NCI-H774 (cell line): Measurements from ENCODE around the gene DLX4.

Experiments
- DNase-seq: peaks from one replicate; lab custom pipeline; 2025; lab: John Stamatoyannopoulos, UW

Gene DLX4

DNA sequence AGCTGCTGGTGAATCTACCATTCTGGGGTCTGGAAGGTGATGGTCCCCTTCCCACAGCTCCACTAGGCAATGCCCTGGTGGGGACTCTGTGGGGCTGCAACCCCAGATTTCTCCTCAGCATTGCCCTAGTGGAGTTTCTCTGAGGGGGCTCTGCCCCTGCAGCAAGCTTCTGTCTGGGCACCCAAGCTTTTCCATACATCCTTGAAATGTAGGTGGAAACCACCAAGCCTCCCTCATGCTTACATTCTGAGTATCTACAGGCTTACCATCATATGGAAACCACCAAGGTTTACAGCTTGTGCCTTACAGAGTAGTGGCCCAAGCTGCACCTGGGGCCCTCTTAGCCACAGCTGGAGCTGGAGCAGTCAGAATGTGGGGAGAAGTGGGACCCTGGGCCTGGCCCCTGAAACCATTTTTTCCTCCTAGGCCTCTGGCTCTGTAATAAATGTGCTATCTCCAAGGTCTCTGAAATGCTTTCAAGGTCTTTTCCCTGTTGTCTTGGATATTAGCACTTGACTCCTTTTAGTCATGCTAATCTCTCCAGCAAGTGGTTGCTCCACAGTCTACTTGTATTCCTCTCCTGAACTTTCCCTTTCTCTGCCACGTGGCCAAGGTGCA lies 45.6 kb downstream of the DLX4 start:
- no peak for DNase-seq

DNA sequence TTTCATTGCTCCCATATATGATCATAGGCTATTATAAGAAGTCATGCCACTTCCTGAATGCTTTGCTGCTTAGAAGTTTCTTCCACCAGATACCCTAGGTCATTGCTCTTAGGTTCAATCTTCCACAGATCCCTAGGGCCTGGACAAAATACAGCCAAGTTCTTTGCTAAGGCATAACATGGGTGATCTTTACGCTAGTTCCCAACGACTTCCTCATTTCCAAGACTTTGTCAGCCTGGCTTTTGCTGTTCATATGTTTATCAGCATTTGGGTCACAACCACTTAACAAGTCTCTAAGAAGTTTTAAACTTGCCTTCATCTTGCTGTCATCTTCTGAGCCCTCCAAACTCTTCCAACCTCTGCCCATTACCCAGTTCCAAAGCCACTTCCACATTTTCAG lies 46.2 kb downstream of the DLX4 start:
- DNase-seq: no peak

DNA sequence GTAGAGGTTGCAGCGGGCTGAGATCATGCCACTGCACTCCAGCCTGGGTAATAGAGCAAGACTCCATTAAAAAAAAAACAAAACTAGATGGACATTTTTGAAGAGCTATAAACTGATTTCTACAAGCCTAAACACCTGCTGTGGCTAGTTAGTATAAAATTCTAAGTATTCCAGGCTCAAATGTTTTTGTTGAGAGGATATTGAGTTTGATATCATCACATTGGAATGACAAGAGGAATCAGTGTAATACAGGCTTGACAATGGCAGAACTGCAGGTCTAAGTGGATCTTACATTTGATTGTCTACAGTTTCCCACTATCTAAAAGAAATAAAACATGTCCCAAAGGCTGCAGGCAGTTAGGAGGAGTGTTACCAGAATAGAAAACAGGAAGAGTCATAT lies 49.9 kb downstream of the DLX4 start:
- DNase-seq: no peak

DNA sequence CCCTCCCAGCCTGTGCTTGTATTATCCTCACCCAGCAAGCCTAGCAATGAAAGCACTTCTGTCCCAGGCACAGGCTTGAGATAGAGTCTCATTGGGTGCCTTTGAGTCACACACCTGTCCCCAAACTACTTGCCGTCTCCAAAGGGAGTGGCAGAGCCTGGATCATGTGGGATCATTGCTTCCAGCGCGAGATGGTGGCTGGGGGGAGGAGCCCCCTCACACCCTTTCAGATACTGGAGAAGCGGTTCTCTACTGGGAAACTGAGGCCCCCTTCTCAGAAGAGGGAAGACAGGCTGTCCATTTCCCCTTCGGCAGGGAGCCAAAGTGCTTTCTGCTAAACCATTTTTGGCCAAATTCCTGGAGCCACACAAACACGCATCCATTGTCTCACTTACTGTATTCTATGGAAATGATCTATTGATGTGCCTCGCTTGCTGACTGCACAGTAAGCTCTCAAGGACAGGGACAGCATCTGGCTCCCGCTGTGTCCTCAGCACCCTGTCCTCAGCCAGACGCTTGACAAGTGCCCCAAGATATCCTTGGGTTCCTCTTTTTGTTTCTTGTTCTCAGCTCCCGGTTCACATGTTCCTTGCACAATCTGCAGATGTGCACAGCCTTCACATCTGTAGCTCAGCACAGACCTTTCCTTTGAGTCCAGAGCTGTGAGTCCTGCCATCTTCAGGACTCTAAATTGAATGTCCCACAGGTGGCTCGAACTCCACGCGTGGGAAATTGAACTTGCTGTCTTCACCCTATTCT lies 52.0 kb downstream of the DLX4 start:
- DNase-seq: no peak

DNA sequence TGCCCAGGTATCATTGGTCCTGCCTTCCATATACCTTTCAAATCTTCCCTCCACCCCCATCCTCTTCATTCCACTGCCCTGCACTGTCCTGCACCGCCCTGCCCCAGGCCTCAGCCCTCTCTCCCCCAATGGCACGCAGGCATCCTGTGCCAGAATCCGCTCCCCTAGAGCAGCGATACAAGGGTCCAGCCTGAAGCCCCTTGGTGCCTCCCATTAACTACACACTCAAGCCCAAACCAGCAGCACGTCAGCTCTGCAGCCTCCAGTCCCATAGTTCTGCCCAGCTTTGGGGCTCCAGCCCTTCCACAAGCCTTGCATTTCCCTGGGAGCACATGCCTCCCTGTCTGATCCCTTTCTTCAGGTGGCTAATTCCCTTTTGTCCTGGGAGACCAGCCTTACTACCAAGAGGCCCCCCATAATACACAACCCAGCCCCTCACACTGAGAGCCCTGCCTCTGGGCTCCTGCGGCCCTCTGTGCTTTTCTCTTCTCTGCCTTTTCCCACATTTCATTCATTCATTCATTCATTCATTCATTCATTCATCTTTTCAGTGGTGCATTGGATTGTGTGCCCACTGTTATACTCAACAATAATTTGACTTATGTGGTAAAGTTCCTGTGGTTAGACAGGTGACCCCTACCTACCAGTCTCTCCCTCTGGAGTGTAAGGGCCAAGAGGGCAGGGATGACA lies 52.8 kb downstream of the DLX4 start:
- no peak for DNase-seq

DNA sequence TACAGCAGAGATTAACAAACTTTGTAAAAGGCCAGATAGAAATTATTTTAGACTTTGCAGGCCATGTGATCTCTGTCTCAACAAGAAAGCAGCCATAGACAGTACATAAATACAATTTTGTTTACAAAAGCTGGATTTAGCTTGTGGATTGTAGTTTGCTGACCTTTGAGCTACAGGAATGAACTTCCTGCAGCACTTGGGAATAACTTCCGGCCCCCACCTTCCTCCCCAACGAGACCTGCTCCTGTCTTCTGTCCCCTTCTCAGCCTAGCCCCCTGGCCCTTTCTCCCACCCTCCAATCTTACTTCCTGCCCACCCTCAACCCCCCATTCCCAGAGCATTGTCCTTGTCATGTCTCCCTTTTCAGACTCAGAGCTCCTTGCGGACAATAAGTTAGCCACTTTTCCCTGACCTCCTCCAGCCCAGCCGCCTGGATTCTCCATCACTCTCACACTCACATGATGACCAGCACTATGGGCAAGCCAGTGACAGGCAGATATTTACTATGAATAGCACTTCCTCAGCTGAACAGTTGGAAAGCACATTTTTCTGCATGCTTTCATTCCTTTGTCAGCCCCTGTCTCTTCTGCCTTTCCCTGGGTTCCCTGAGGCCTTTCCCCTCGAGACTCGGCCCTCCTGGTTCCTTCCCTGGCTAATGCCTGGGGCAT lies 53.6 kb downstream of the DLX4 start:
- no peak for DNase-seq

DNA sequence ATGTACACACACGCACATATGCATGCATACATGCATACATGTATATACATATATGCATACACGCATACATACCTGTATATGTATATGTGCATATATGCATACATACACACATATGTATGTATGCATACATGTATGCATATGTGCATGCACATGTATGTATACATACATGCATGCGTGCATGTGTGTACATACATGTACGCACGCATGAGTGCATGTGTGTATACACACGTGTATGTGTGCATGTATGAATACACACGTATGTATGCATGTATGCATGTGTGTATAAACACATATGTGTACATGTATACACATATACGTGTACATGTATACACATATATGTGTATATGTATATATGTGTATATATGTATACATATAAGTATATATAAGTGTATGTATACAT lies 54.5 kb downstream of the DLX4 start:
- DNase-seq: no peak
